ENCODE results near the gene GAB2. TPM values are rescaled to one million over a fixed set of nuclear protein-coding genes. Genes with fewer than 3 reads are reported as not detected.

Gene GAB2
- total RNA-seq, 1 experiment from 2014 or later: 4.2 TPM

DNA sequence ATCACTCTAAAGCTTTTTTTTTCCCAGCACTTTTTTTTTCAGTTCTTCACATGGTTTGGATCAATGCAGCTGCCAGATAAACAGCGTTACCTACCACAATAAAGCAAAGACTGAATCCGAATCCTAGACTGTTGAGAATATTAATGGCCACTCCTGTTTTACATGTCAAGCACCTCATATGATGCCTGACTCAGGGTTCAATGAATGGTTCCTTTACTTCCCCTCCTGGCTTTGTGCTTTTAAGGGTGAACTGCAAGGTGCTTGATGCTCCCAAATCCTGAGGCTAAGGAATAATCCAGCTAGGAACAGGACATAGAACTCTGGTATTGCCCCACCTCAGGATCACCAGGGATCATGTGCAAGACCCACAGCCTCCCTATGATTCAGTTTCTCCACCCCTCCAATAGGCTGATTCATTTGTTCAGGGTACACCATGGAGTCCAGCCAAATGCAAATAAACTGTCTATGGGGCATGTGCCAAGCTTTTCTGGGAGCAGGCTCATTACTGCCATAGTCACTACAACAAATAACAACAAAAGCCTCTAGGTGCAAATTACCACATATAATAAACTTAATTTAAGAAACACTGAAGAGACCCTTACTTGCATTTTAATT is 104.3 kb downstream of the GAB2 start:
- Mint-ChIP-seq H3K4me1 (ENCODE audit: insufficient read depth, unreplicated experiment) (peaks cover 25% of the 10 kb centered on the region), H3K9me3 (ENCODE audit: unreplicated experiment) (no peaks in the 10 kb centered on the region), H3K36me3 (ENCODE audit: insufficient read depth, unreplicated experiment) (no peaks in the 10 kb centered on the region), H3K27ac (ENCODE audit: low read depth, unreplicated experiment) (peak overlapping the region; percentile 79), H3K27me3 (ENCODE audit: insufficient read depth, unreplicated experiment) (no peaks in the 10 kb centered on the region), H3K4me3 (ENCODE audit: unreplicated experiment) (no peak overlapping the region)
- ChIA-PET CTCF (interaction anchor here (0.7 kb wide), 1 partner anchor 251 kb away, joined by 3 read pairs; no protein-coding TSS in a partner anchor), POLR2A (interaction anchor here (0.7 to 0.8 kb wide), 2 partner anchors 24 to 106 kb away, joined by 3 read pairs; no protein-coding TSS in a partner anchor)
- no peak for TF ChIP-seq CTCF (IDR thresholded peaks at IDR 0.05; ENCODE audit: unreplicated experiment)
- no TSS peak for BruUV-seq (replicated peaks)
- intact Hi-C loops (cut with micrococcal nuclease): no loop called here
- peak; percentile 94 for DNase-seq (ENCODE audit: unreplicated experiment)

DNA sequence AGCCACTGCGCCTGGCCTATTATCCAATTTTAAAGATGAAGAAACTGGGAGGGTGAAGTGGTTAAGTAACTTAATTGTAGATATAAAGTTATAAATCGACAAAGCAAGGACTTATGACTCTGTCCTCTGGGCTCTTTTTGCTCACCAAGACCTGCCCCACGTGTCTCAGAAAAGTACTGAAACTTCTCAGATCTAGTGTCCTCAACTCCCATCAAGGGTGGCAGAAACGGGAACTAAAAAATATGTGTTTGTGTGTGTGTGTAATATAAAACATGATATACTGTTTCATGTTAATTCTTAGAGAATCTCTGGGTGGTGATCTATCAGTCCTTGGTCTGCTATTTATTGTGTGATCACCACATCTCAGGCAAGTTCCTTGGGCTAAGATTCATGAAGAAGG is 104.9 kb downstream of the GAB2 start:
- intact Hi-C loops (cut with micrococcal nuclease): no loop called here
- BruUV-seq (replicated peaks): no TSS peak
- Mint-ChIP-seq H3K36me3 (ENCODE audit: insufficient read depth, unreplicated experiment) (no peaks in the 10 kb centered on the region), H3K4me3 (ENCODE audit: unreplicated experiment) (no peak overlapping the region), H3K4me1 (ENCODE audit: insufficient read depth, unreplicated experiment) (peaks cover 25% of the 10 kb centered on the region), H3K27ac (ENCODE audit: low read depth, unreplicated experiment) (peak overlapping the region; percentile 79), H3K27me3 (ENCODE audit: insufficient read depth, unreplicated experiment) (no peaks in the 10 kb centered on the region), H3K9me3 (ENCODE audit: unreplicated experiment) (no peaks in the 10 kb centered on the region)
- no peak for DNase-seq (ENCODE audit: unreplicated experiment)
- CTCF ChIA-PET: no interaction called here
- POLR2A ChIA-PET: no interaction called here
- no peak for TF ChIP-seq CTCF (IDR thresholded peaks at IDR 0.05; ENCODE audit: unreplicated experiment)

- no TSS peak for BruUV-seq (replicated peaks)
- no peak for TF ChIP-seq CTCF (IDR thresholded peaks at IDR 0.05; ENCODE audit: unreplicated experiment)
- ChIA-PET CTCF (interaction anchor here (1.0 to 1.2 kb wide), 2 partner anchors 8 to 253 kb away, joined by 3 to 4 read pairs; no protein-coding TSS in a partner anchor), POLR2A (no interaction called here)
- Mint-ChIP-seq H3K36me3 (ENCODE audit: insufficient read depth, unreplicated experiment) (no peaks in the 10 kb centered on the region), H3K4me1 (ENCODE audit: insufficient read depth, unreplicated experiment) (peaks cover 25% of the 10 kb centered on the region), H3K9me3 (ENCODE audit: unreplicated experiment) (no peaks in the 10 kb centered on the region), H3K27ac (ENCODE audit: low read depth, unreplicated experiment) (no peak overlapping the region), H3K4me3 (ENCODE audit: unreplicated experiment) (no peak overlapping the region), H3K27me3 (ENCODE audit: insufficient read depth, unreplicated experiment) (no peaks in the 10 kb centered on the region)
- DNase-seq (ENCODE audit: unreplicated experiment): no peak
- intact Hi-C loops (cut with micrococcal nuclease): no loop called here
Observed at GRCh38 chr11:78311702-78312371, 105.8 kb downstream of the GAB2 start.

- Mint-ChIP-seq H3K27ac (ENCODE audit: low read depth, unreplicated experiment) (no peak overlapping the region), H3K27me3 (ENCODE audit: insufficient read depth, unreplicated experiment) (no peaks in the 10 kb centered on the region), H3K9me3 (ENCODE audit: unreplicated experiment) (no peaks in the 10 kb centered on the region), H3K36me3 (ENCODE audit: insufficient read depth, unreplicated experiment) (no peaks in the 10 kb centered on the region), H3K4me3 (ENCODE audit: unreplicated experiment) (no peak overlapping the region), H3K4me1 (ENCODE audit: insufficient read depth, unreplicated experiment) (peaks cover 25% of the 10 kb centered on the region)
- DNase-seq (ENCODE audit: unreplicated experiment): no peak
- CTCF ChIA-PET: interaction anchor here (1.0 kb wide), 1 partner anchor 254 kb away, joined by 4 read pairs; no protein-coding TSS in a partner anchor
- POLR2A ChIA-PET: interaction anchor here (0.7 to 0.8 kb wide), 2 partner anchors 17 to 122 kb away, joined by 3 to 4 read pairs; partner anchors contain the start of genes KCTD21 and USP35
- no TSS peak for BruUV-seq (replicated peaks)
- intact Hi-C loops (cut with micrococcal nuclease): no loop called here
- no peak for TF ChIP-seq CTCF (IDR thresholded peaks at IDR 0.05; ENCODE audit: unreplicated experiment)
Observed at GRCh38 chr11:78310500-78310909, 107.1 kb downstream of the GAB2 start.
